Stimulated activated CD4-positive, alpha-beta T cell treated with anti-CD3 and anti-CD28 coated beads, Interleukin-12 subunit alpha, Interleukin-12 subunit beta, amount 100 ng/mL, for 48 hours (primary cell): ENCODE results near the gene METTL23.
"Not testable (repeated sequence)": the region's sequence is repeated elsewhere in the genome, so short reads cannot be mapped to it uniquely, and the experiment has no call there.

Experiments used
- DNase-seq, 3 donors: peaks; one replicate each; pipeline ENCODE4 v3.0.0-alpha.2; 2020; ENCODE audit warnings: low read depth in 2 of 3, low spot score in 1 of 3

METTL23 gene

DNA sequence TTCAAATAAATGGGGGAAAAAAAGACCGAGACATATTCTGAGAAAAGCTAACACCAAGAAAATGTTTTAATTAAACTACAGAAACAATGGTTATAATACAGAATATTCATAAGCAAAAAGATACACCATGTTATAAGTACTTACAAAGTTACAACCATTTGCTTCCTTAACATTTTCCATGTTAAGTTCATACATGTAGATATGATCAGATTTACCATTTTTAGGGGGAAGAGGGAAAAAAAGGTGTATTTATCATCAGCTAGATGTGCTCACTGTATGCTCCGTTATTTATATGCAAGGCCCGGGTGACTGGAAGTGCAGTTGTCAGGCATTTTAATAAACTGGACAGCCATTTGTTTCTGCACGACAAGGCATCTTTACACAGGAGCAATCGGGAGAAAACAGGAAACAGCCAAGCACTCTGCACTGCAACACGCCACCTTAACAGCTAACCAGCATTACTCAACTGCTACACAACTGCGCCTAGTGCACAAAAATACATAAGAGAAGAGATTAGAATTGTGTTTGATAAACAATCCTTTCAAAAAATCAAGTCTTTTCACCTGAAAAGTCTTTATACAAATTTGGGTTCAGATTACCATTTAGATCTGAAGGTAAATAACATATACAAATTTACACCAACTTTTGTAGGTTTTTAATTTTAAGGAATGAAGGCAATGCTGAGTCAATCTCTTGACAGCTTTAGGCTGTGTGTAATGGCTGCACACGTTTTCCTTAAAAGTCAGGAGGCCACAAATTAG lies 7.6 kb downstream of the METTL23 start:
- no peak for DNase-seq

DNA sequence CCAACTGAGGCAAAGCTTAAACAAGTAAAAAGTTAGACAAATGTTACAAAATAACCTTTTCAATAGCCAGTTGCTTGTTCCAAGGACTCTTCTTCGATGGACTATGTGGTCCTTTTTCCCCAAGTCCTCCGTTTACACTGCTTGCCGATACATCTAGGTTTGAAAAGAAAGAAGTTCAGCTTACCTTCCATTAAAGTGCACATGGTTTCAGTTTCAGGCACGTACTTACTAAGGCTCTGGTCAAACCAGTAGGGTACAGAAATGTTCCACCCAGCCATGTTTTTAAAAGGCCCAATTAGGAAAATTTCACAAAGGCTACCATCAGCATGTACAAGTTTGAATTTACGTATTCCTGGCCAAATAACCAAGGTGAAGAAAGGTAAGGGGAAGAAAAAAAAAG lies 8.4 kb downstream of the METTL23 start:
- DNase-seq = no peak

DNA sequence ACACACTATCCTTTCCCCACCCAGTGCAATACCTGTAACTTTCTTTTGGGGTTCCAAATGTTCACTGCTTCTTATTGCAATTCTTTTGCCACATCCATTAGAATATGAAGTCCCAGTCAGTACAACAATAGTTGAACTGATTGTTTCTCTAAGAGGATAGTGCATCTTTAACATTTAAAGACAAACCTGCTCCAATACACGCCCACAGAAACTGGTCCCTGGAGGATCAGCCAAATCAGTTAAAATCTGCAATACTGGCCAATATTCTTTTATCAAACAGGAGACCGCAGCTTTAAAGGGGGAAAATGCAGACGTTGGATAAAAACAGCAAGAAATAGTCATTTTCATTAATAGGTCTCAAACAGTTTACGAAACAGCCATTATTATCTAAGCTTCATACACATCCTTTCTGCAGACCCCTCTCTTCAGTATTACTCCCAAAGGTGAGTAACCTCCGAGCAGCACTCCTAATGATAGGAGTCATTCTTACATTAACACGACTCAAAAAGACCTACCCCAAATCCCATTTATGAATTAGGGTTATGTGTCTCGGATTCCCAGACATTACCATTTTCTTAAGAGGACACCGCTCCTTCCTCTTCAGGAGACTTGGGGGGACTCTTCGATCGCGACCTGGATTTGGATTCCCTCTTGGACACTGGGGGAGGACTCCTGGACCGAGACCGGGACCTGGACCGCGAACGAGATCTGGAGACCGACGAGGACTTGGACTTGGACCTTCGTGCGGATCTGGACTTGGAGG lies 9.1 kb downstream of the METTL23 start:
- no peak for DNase-seq

DNA sequence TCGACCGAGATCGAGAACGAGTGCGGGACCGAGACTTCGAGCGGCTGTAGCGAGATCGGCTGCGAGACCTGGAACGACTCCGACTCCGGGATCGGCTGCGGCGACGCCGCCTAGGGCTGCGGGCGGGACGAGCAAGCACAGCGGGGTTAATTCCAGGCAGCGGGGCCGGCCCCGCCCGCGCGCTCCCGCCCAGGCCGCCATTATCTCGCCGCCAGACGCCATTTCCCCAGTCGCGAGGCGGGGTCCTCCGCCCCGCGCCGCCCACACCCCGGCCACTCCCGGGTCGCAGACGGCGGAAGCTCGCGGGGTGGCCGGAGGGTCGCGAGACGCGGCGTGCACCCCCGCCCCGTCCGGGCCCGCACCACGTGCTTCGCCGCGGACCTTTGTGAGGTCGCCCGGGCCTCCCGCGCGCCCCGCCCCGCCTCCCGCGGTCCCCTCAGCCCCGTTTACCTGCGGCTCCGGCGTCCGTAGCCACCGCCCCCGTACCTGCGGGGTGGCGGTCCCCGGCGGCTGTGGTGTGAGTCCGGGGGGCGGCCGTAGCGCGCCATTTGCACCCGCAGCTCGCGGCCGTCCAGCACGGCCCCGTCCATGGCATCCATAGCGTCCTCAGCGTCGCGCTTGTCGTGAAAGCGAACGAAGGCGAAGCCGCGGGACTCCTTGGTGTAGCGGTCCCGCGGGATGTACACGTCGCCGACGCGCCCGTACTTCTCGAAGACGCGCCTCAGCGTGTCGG lies 9.9 kb downstream of the METTL23 start:
- peak in 2 of 3 donors; percentile 47 to 50 for DNase-seq

DNA sequence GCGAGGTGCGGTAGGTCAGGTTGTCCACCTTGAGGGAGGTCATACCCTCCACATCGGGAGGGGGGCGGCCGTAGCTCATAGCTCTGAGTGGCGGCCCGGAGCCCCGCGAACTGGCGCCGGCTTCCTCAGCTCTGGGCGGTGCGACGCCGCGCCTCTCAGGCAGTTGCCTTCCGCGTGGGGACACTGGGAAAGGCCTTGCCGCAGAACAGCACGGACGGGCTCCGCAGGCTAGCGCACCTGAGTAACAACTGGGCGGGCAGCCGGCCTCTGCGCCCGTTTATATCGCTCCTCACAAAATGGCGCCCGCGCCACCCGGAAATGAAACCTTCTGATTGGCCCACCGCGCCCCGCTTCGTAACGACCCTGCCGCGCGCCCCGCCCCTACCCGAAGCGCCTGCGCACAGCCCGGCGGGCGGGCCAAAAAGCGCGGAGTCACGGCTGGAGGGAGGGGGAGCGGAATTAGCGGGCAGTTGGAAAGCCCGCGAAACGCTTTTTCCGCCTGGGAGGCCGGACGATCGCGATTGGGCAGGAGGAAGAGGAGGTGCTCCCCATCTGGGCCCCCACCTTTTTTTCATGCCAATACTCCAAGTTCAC lies 10.5 kb downstream of the METTL23 start, which contains the start of gene SRSF2:
SRSF2 (minus strand) TSS at position 250 of the 594 bp plus-strand sequence; CDS start at position 79, 171 bp downstream.
- peak; percentile 95 to 98 (median 97) for DNase-seq

DNA sequence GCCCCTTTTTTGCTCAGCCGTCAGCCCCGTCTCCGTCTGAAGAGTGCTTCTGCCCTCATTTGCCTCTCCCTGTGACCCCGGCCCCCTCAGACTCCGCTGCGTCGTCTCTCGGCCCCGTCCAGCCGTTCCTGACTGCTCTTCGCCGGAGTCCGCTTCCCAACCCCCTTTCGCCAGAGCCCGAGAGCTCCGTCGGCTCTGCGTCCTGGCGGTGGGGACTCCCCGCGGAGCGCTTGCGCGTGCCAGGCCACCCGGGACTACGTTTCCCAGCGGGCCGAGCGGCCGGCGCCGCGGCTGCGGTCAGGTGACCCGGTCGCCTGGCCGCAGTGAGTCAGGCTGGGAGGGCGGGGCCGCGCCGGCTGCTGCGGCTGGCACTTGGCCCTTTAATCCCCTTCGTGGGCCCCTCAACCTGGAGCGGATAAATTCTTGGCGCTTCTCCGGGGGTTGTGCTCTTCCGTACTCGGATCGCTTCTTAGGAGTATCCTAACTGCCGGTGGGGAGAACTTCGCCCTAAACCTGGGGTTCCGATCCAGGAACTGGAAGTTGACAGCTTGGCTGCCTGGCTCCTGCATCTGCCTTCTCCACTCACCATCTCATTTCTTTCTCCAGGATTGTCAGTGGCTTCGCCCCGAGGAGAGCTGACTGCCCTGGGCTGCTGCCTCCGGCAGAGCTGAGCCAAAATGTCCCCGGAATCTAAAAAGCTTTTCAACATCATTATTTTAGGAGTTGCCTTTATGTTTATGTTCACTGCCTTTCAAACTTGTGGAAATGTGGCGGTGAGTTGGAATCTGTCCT lies 11.2 kb downstream of the METTL23 start, which contains the start of gene MFSD11:
MFSD11 (plus strand) TSS at position 444 of the 792 bp plus-strand sequence; CDS start at position 678, 234 bp downstream.
- DNase-seq = peak; percentile 76 to 91 (median 82)

DNA sequence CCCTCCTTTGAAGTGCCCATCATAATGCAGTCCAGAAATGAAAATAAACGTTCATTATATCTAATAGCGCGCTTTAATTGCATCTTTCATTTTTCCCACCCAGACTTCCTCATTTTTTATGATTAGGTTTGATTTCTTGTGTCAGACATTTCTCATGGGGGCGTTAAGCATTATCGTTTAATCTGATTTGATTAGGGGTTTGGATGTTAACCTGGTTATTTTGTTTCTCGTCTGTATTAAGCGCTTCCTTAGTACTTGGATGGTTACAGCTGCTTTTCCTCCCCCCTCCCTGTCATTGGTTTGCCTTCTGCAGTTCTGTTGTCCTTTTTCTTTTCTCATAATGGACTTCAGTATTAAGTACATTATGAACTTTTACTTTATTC lies 11.8 kb downstream of the METTL23 start:
- no peak for DNase-seq

DNA sequence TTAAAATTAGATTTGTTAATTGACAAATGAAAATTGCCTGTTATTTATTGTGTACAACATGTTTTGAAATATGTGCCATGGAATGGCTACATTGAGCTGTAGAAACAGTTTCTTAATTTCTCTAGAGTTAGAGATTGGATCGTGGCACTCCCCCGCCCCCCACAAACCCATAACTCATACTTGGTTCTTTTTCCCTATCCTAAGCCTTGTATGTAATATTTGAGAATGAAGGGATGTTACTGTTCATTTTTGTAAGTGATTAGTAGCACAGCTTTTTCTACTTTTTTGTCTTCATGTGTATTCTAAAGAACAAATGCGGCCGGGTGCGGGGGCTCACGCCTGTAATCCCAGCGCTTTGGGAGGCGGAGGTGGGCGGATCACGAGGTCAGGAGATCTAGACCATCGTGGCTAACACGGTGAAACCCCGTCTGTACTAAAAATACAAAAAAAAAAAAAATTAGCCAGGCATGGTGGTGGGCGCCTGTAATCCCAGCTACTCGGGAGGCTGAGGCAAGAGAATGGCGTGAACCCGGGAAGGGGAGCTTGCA lies 13.0 kb downstream of the METTL23 start:
- DNase-seq = not testable (repeated sequence)

DNA sequence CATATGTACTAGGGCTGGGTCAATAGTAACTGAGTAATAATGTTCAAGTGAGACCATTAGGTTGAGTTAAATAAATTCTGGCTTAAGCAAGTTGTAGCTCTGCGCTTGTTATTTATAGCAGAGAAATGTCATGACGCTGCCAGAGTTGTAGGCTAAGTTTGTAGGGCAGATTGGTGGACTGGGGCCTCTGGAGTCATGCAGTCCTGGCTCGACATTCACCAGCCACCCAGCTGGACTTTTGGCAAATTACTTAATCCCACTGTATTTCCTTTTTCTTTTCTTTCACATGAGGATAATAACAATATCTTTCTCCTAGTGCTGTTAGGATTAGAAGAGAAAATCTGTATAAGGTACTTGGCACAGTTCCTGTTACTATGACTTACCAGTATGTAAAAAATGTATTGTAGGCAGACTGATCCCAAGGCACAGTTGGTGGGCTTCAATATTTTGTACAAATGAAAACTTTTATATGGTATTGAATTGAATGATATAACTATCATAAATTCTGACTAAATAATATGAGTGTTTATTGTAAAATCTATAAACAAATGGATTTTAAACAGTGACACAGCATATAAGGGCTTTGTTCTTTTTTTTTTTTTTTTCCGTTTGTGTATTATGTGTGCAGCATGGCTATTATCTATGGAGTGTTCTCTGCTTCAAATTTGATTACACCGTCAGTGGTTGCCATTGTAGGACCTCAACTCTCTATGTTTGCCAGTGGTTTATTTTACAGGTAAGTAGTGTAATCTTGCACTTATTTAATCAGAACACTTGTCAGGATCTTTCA lies 13.9 kb downstream of the METTL23 start:
- DNase-seq = no peak

DNA sequence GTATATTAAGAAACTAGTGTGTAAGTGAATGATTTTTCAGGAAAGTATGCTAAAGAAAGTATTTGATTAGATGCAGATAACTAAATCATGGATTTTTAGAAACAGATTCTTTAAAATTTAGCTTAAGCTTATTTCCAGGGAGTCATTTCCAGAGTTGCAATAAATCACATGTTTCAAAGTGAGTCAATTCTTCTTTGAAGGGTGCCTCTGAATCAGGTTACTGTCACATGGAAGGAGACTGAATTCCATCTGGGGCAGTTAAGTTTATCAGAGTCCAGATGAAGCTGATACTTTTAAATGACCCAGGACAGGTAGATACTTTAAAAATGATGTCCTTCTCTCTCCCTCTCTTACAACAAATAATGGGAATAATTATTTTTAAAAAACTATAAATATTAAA lies 16.3 kb downstream of the METTL23 start:
- no peak for DNase-seq

DNA sequence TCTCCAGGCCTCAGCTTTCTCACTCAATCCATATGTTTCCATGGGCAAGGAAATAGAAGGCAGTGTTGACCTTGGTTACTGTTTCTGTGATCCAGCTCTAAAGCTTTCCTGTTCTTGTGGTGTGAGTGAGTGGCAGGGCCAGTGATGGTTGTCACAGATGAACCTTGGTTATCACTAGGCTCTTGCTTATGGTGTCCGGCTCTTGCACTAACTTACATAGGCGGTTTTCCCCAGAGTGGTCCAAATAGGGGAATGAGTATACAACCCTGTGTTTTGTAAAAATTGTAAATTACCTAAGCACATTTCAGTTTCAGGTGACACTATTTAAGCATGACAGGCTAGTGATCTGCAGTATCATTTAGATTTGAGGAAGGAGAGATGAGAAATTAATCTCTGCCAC lies 18.1 kb downstream of the METTL23 start:
- no peak for DNase-seq

DNA sequence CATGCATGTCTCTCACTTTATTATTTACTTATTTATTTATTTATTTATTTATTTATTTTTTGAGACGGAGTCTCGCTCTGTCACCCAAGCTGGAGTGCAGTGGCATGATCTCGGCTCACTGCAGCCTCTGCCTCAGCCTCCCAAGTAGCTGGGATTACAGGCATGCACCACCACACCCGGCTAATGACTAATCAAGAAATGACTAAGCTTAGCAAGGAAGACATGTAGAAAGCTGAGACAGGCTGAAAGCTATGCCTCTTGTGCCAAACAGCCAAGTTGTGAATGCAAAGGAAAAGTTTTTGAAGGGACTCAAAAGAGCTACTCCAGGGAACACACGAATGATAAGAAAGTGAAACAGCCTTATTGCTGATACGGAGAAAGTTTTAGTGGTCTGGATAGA lies 19.1 kb downstream of the METTL23 start:
- not testable (repeated sequence) for DNase-seq

DNA sequence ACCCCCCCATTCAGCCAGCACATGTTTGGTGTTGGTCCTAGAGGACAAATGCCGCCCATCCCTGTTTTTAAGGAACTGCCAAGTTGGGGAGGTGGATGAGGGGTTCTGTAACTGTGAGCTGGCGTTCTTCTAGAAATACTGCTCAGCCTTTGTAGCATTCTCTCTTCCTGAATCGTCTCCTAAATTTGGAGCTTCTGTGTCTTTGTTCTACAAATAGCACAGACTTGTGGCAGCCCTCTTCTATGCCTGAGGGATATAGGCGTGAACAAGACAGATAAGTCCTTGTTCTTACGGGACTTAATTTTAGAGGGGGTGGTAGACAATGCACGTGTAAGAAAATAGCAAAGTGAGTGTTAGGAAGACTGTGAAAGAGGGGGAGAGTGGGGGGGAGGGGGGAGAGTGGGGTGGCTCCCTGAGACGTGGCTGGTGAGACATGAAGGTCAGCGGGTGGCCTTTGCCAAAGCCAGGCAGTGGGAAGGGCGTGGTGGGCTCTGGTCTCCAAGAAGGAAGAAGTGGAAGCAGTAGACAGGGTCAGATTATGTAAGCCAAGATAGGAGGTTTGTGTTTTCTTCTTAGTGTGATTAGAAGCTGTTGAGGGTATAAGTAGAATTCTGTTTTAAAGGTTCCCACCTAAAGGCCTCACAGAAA lies 21.2 kb downstream of the METTL23 start:
- DNase-seq = no peak

DNA sequence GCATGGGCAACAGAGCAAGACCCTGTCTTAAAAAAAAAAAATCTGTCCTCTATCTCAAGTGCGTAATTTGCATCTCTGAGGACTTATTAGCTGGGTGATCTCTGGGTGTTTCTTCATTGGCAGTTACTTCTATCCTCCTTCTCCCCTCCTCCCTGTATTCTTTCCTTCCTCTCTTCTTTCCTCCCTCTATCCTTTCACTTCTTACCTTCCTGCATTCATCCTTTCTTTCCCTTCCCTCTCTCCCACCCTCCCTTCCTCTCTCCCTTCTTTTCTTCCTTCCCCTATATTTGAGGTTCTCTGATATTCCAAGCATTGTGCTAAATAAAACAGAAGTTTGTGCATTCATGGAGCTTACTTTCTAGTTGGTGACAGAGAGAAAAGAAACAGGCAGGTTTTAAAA lies 22.0 kb downstream of the METTL23 start:
- DNase-seq = no peak

DNA sequence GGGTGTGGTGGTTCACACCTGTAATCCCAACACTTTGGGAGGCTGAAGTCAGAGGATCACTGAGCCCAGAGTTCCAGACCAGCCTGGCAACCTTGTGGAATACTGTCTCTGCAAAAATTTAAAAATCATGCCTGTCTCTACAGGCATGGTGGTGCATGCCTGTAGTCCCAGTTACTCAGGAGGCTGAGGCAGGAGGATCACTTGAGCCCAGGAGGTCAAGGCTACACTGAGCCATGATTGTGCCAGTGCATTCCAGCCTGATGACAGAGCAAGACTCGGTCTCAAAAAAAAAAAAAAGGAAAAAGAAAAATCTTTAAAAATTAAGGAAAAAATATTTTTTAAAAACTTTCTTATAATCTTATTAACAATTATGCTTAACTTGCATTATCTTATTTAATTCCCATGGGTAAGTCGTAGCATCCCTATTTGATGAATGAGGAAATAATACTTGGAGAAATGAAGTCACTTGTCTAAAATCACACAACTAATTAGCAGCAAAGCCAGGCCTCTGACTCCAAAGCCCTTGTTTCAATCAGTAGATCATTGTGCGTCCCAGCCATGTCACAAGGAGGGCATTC lies 24.9 kb downstream of the METTL23 start:
- DNase-seq = no peak

DNA sequence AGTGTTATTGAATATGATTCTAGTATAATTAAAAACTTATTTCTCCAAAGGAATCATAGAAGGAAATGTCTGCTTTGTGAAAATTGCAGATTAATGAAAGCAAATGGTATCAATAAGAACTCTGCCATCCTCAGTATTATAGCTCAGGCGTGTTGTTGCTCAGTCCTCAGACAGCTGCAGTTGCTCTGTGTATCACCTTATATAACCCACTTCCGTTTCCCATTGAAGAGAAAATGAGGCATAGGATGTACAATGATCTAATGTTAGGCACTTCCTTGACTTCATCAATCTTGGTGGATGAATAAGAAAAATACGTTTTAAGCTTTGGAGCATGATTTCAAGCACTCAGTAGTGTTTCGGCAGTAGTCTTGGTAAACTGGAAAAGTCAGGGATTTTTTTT lies 25.4 kb downstream of the METTL23 start:
- DNase-seq = no peak

DNA sequence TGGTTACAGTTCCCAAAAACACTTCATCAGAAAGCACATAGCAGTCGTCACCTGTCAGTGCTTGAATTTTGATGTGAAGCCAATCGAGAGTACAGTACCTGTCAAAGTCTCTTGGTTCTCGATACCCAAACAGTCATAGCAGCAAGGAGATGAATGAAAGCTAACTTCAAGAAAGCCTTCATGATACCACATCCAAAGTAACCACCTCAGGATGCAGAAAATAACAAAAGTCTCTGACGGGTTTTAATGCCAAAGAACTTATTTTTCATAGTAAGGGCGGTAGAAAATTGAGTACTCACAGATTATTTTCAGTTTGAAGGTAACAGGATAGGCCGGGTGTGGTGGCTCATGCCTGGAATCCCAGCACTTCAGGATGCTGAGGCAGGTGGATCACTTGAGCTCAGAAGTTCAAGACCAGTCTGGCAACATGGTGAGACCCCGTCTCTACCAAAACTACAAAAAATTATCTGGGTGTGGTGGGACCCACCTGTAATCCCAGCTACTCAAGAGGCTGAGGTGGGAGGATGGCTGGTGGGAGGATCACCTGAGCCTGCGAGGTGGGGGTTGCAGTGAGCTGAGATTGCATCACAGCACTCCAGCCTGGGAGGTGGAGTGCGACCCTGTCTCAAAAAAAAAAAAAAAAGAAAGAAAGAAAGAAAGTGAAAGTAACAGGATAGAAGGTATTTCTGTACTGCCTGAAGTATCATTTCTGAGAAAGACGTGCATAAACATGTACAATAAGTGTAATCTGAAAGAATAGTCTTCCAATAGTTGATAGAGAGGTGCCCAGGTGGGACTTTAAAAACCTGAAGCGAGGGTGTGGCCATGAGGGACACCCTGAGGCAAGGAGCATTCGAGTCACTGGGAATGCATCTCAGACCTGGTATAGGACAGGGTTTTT lies 26.7 kb downstream of the METTL23 start:
- no peak for DNase-seq
